Kidney glomerular epithelial cell (primary cell): ENCODE results near the gene VDAC1.
"Not testable (repeated sequence)": the region's sequence is repeated elsewhere in the genome, so short reads cannot be mapped to it uniquely, and the experiment has no call there.

Experiments
- DNase-seq: peaks from one replicate; lab custom pipeline; 2025; lab: John Stamatoyannopoulos, UW

VDAC1 gene

GRCh38 chr5:133941456-133942196 lies 63.1 kb downstream of the VDAC1 start:
- DNase-seq: no peak

- DNase-seq: no peak
These were observed 65.1 kb downstream of the VDAC1 start for GRCh38 chr5:133939668-133940067.

- no peak for DNase-seq
These were observed 65.8 kb downstream of the VDAC1 start for GRCh38 chr5:133938929-133939328.

GRCh38 chr5:133938039-133938821 lies 66.5 kb downstream of the VDAC1 start:
- DNase-seq: no peak

GRCh38 chr5:133937628-133938027 lies 67.1 kb downstream of the VDAC1 start:
- DNase-seq: not testable (repeated sequence)

- DNase-seq: no peak
These were observed 68.1 kb downstream of the VDAC1 start for GRCh38 chr5:133936651-133937015.

- not testable (repeated sequence) for DNase-seq
These were observed 68.7 kb downstream of the VDAC1 start for GRCh38 chr5:133935991-133936650.

- no peak for DNase-seq
These were observed 69.2 kb downstream of the VDAC1 start for GRCh38 chr5:133935667-133935940.

- DNase-seq: no peak
These were observed 69.7 kb downstream of the VDAC1 start for GRCh38 chr5:133934822-133935666.

- DNase-seq: no peak
These were observed 70.5 kb downstream of the VDAC1 start for GRCh38 chr5:133934311-133934710.

GRCh38 chr5:133933670-133934295 lies 71.0 kb downstream of the VDAC1 start:
- DNase-seq: no peak

GRCh38 chr5:133933169-133933509 lies 71.6 kb downstream of the VDAC1 start:
- no peak for DNase-seq

GRCh38 chr5:133932441-133933168 lies 72.2 kb downstream of the VDAC1 start:
- no peak for DNase-seq

GRCh38 chr5:133931546-133931945 lies 73.2 kb downstream of the VDAC1 start:
- DNase-seq: no peak

GRCh38 chr5:133930813-133931090 lies 74.0 kb downstream of the VDAC1 start:
- DNase-seq: no peak

GRCh38 chr5:133930061-133930812 lies 74.5 kb downstream of the VDAC1 start:
- peak; percentile 42 for DNase-seq

GRCh38 chr5:133928587-133929393 lies 76.0 kb downstream of the VDAC1 start:
- no peak for DNase-seq

GRCh38 chr5:133927300-133928180 lies 77.2 kb downstream of the VDAC1 start:
- no peak for DNase-seq
